ENCODE data around the gene ANK3.

The ANK3 gene

GRCh38 chr10:60340973-60341372, 48.7 kb downstream of the ANK3 start:
- TF ChIP-seq CTCF (conservative IDR thresholded peaks at IDR 0.05; ENCODE audit: low read length), result no peak
- no peak overlapping the region for H3K4me3 ChIP-seq (ENCODE audit: low read length)
- DNase-seq (ENCODE audit: low read depth), result no peak

GRCh38 chr10:60339757-60340156, 49.9 kb downstream of the ANK3 start:
- no peak for DNase-seq (ENCODE audit: low read depth)
- TF ChIP-seq CTCF (conservative IDR thresholded peaks at IDR 0.05; ENCODE audit: low read length), result no peak
- no peak overlapping the region for H3K4me3 ChIP-seq (ENCODE audit: low read length)

- no peak for TF ChIP-seq CTCF (conservative IDR thresholded peaks at IDR 0.05; ENCODE audit: low read length)
- DNase-seq (ENCODE audit: low read depth), result no peak
- H3K4me3 ChIP-seq (ENCODE audit: low read length), result no peak overlapping the region
Measured at GRCh38 chr10:60338786-60339185, 50.9 kb downstream of the ANK3 start.

GRCh38 chr10:60338002-60338564, 51.6 kb downstream of the ANK3 start:
- TF ChIP-seq CTCF (conservative IDR thresholded peaks at IDR 0.05; ENCODE audit: low read length), result no peak
- H3K4me3 ChIP-seq (ENCODE audit: low read length), result no peak overlapping the region
- DNase-seq (ENCODE audit: low read depth), result no peak

GRCh38 chr10:60336901-60337630, 52.6 kb downstream of the ANK3 start:
- H3K4me3 ChIP-seq (ENCODE audit: low read length), result no peak overlapping the region
- TF ChIP-seq CTCF (conservative IDR thresholded peaks at IDR 0.05; ENCODE audit: low read length), result no peak
- DNase-seq (ENCODE audit: low read depth), result peak; percentile 24

GRCh38 chr10:60335708-60336107, 54.0 kb downstream of the ANK3 start:
- DNase-seq (ENCODE audit: low read depth), result no peak
- H3K4me3 ChIP-seq (ENCODE audit: low read length), result no peak overlapping the region
- TF ChIP-seq CTCF (conservative IDR thresholded peaks at IDR 0.05; ENCODE audit: low read length), result no peak; the same call in 1 of the 2 replicates

GRCh38 chr10:60334991-60335390, 54.7 kb downstream of the ANK3 start:
- no peak overlapping the region for H3K4me3 ChIP-seq (ENCODE audit: low read length)
- peak; percentile 81 for DNase-seq (ENCODE audit: low read depth)
- no peak for TF ChIP-seq CTCF (conservative IDR thresholded peaks at IDR 0.05; ENCODE audit: low read length)
